Liver (tissue), 9 donors: ENCODE data around the gene RPGRIP1L. TPM values are rescaled to one million over a fixed set of nuclear protein-coding genes. Genes with fewer than 3 reads are reported as not detected.

Experiments used
- DNase-seq: peaks from one replicate; pipeline ENCODE4 v3.0.0-alpha.2; 2017; ENCODE audit warnings: low spot score
- H3K27ac ChIP-seq, 2 donors: one replicate each; pipeline ENCODE4 v1.7.0; 2013; ENCODE audit warnings: inconsistent platforms in 2 of 2, low read length in 2 of 2, control low read depth in 1 of 2, low read depth in 1 of 2, mild to moderate bottlenecking in 1 of 2
- H3K27me3 ChIP-seq, 4 donors: one replicate each; pipeline versions ENCODE4 v1.6.1 to v1.7.0; 2013; ENCODE audit warnings: low read length in 3 of 4, inconsistent platforms in 1 of 4, mild to moderate bottlenecking in 1 of 4, moderate library complexity in 1 of 4; ENCODE audit not compliant: control insufficient read depth in 4 of 4, insufficient read depth in 4 of 4
- H3K36me3 ChIP-seq, 4 donors: one replicate each; pipeline versions ENCODE4 v1.6.1 to v1.7.0; 2013; ENCODE audit warnings: low read length in 3 of 4, mild to moderate bottlenecking in 3 of 4, low read depth in 1 of 4, moderate library complexity in 1 of 4; ENCODE audit not compliant: control insufficient read depth in 4 of 4, insufficient read depth in 3 of 4
- H3K4me1 ChIP-seq, 4 donors: one replicate each; pipeline versions ENCODE4 v1.6.1 to v1.7.0; 2013; ENCODE audit warnings: low read length in 3 of 4, mild to moderate bottlenecking in 3 of 4, moderate library complexity in 1 of 4; ENCODE audit not compliant: control insufficient read depth in 4 of 4, insufficient read depth in 4 of 4
- H3K4me3 ChIP-seq, 3 donors: one replicate each; pipeline versions ENCODE4 v1.6.1 to v1.7.0; 2013; ENCODE audit warnings: low read length in 3 of 3, control low read depth in 1 of 3, low read depth in 1 of 3, mild to moderate bottlenecking in 1 of 3
- H3K9ac ChIP-seq, 2 donors: one replicate each; pipeline ENCODE4 v1.7.0; 2013; ENCODE audit warnings: low read length in 2 of 2, mild to moderate bottlenecking in 2 of 2, moderate library complexity in 2 of 2, control low read depth in 1 of 2, low read depth in 1 of 2
- H3K9me3 ChIP-seq, 4 donors: one replicate each; pipeline versions ENCODE4 v1.6.1 to v1.7.0; 2013; ENCODE audit warnings: low read length in 3 of 4; ENCODE audit not compliant: control insufficient read depth in 4 of 4
- EGR1 ChIP-seq, 2 donors: IDR thresholded peaks; 2 replicates each; pipeline ENCODE4 v1.6.1; 2016 to 2018; ENCODE audit warnings: antibody characterized with exemption in 2 of 2, low read depth in 2 of 2
- FOXA1 ChIP-seq: IDR thresholded peaks from 2 replicates; pipeline ENCODE4 v1.6.1; 2016; ENCODE audit warnings: antibody characterized with exemption
- FOXA2 ChIP-seq: IDR thresholded peaks from 2 replicates; pipeline ENCODE4 v1.6.1; 2016; ENCODE audit warnings: antibody characterized with exemption
- GABPA ChIP-seq, 2 donors: IDR thresholded peaks in 1 of 2; conservative IDR thresholded peaks in 1 of 2; 2 replicates each; pipeline ENCODE4 v1.6.1; 2016; ENCODE audit warnings: antibody characterized with exemption in 2 of 2, mild to moderate bottlenecking in 1 of 2, moderate library complexity in 1 of 2
- HNF4A ChIP-seq, 2 donors: conservative IDR thresholded peaks; 2 replicates each; pipeline ENCODE4 v1.6.1; 2016; ENCODE audit warnings: antibody characterized with exemption in 2 of 2, mild to moderate bottlenecking in 2 of 2
- HNF4G ChIP-seq: IDR thresholded peaks from 2 replicates; pipeline ENCODE4 v1.6.1; 2016; ENCODE audit warnings: antibody characterized with exemption
- JUND ChIP-seq, 2 donors: IDR thresholded peaks; 2 replicates each; pipeline ENCODE4 v1.6.1; 2016; ENCODE audit warnings: antibody characterized with exemption in 2 of 2
- NR2F2 ChIP-seq: IDR thresholded peaks from 2 replicates; pipeline ENCODE4 v1.6.1; 2016; ENCODE audit warnings: antibody characterized with exemption
- RAD21 ChIP-seq, 2 donors: IDR thresholded peaks; 2 replicates each; pipeline ENCODE4 v1.6.1; 2016; ENCODE audit warnings: antibody characterized with exemption in 2 of 2, mild to moderate bottlenecking in 2 of 2
- RXRA ChIP-seq, 2 donors: IDR thresholded peaks; 2 replicates each; pipeline ENCODE4 v1.6.1; 2017 to 2018; ENCODE audit warnings: antibody characterized with exemption in 2 of 2, mild to moderate bottlenecking in 1 of 2
- SP1 ChIP-seq: IDR thresholded peaks from 2 replicates; pipeline ENCODE4 v1.6.1; 2018; ENCODE audit warnings: antibody characterized with exemption, mild to moderate bottlenecking
- TAF1 ChIP-seq: conservative IDR thresholded peaks from 2 replicates; pipeline ENCODE4 v1.6.1; 2016; ENCODE audit warnings: antibody characterized with exemption, mild to moderate bottlenecking
- YY1 ChIP-seq: IDR thresholded peaks from 2 replicates; pipeline ENCODE4 v1.6.1; 2016; ENCODE audit warnings: antibody characterized with exemption, mild to moderate bottlenecking
- WGBS: extraction: QIAGEN DNeasy Blood & Tissue Kit; methylation state at CpG from one replicate; pipeline ENCODE4 v1.1.7; 2013; 5-methylcytosine and 5-hydroxymethylcytosine counted together
- polyA plus RNA-seq, 2 donors: library from polyadenylated mRNA; stranded (reverse) in 1 of 2; unstranded in 1 of 2; fragments of 200-250 nt in 1 of 2; fragments of >200 nt in 1 of 2; fragmentation: Nextera tagmentation in 1 of 2; extraction: Ambion mirVana in 1 of 2; gene quantifications; one replicate each; pipeline versions ENCODE4 v1.2.1 to v1.2.3, GENCODE V29; 2013 to 2015
- total RNA-seq, 2 donors: library from RNA; depleted of rRNA; stranded (reverse); fragments of >200 nt; gene quantifications; one replicate each; pipeline ENCODE4 v1.2.3, GENCODE V29; 2014
- TF ChIP-seq, protein P1 (sequence below): IDR thresholded peaks from 2 replicates; pipeline ENCODE4 v1.6.1; 2016; ENCODE audit warnings: antibody characterized with exemption, mild to moderate bottlenecking
- TF ChIP-seq, protein P2 (sequence below): IDR thresholded peaks from 2 replicates; pipeline ENCODE4 v1.6.1; 2016; ENCODE audit warnings: antibody characterized with exemption
- TF ChIP-seq, protein P3 (sequence below): IDR thresholded peaks from 2 replicates; pipeline ENCODE4 v1.6.1; 2016; ENCODE audit warnings: antibody characterized with exemption
- TF ChIP-seq, protein P4 (sequence below): IDR thresholded peaks from 2 replicates; pipeline ENCODE4 v1.6.1; 2016; ENCODE audit warnings: antibody characterized with exemption
- donor health status: healthy.
- donor health status: healthy.
- donor health status: healthy.
- donor health status: healthy.
- donor health status: healthy.

RPGRIP1L gene
- total and polyA plus RNA-seq, 4 donors = 0.46 to 1.4 (median 0.89) TPM

DNA sequence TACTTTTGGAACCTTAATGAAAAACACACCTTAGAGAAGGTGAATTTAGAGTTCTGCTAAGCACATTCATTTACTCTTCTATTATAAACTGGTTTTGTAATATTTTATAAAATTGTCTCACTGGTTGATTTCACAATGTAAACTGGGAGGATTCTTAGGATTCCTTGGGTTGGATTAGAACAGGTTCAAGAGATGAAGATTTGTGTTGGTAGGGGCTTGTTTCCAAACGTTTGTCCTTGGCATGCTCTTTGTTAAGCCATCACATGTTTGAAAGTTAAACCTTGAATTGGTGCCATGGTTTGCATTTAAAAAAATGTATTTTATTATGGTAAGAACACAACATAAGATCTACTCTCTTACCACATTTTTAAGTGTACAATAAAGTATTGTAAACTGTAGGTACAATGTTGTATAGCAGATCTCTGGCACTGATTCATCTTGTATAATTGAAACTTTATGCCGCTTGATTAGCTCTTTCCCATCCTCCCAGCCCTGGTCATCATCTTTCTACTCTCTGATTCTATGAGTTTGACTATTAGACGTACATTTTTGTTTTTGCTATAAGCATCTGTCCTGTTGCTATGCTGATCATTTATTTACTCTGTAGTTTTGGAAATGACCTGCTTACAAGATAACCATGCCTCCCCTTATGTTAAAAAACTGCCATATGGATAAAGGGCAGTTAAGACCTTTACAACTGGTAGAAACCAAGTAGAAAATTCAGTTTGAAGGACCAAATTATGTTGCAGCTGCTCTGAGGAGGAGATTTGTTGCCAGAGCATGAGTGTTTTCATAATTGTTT is 9.9 kb upstream of the RPGRIP1L start:
- no peak overlapping the region for H3K27ac ChIP-seq
- DNase-seq = no peak
- H3K4me3 ChIP-seq = no peak overlapping the region
- H3K4me1 ChIP-seq = peaks cover 0 to 3% (median under 1%) of the 10 kb centered on the region in 4 donors
- no peaks in the 10 kb centered on the region for H3K27me3 ChIP-seq
- TF ChIP-seq JUND (IDR thresholded peaks at IDR 0.05) = no peak
- TF ChIP-seq GABPA (IDR thresholded peaks at IDR 0.05 in 1 of 2, conservative IDR thresholded peaks at IDR 0.05 in 1 of 2) = no peak
- no peak for TF ChIP-seq TAF1
- no peak for TF ChIP-seq HNF4G
- TF ChIP-seq HNF4A (conservative IDR thresholded peaks at IDR 0.05) = no peak
- TF ChIP-seq RXRA (IDR thresholded peaks at IDR 0.05) = no peak
- 68% methylated on average over 3 of the region's 3 CpGs for WGBS
- H3K36me3 ChIP-seq = no peaks in the 10 kb centered on the region
- no peaks in the 10 kb centered on the region for H3K9me3 ChIP-seq
- H3K9ac ChIP-seq = no peak overlapping the region

DNA sequence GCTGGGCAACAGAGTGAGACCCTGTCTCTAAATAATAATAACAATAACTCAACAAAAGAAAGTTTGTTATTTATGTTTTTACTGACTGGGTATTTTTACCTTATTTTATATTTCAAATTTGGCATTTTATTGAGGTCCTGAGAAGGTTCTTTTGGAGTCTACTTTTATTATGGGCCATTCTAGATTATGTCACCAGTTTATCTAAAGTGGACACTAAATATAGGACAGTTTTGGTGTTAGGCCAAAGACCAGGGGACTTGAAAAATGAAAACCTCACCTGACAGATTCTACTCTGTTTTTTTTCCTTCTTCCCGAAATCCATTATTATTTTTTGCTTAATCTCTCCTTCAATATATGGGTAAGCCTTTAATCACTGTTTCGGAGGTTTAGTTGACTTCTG is 8.4 kb upstream of the RPGRIP1L start:
- 91% methylated on average over 2 of the region's 2 CpGs for WGBS
- Histone ChIP-seq H3K9me3 (no peaks in the 10 kb centered on the region), H3K4me3 (no peak overlapping the region), H3K27ac (no peak overlapping the region), H3K9ac (no peak overlapping the region), H3K27me3 (no peaks in the 10 kb centered on the region), H3K36me3 (no peaks in the 10 kb centered on the region), H3K4me1 (peaks cover 0 to 3% (median under 1%) of the 10 kb centered on the region in 4 donors)
- TF ChIP-seq, protein P1, sequence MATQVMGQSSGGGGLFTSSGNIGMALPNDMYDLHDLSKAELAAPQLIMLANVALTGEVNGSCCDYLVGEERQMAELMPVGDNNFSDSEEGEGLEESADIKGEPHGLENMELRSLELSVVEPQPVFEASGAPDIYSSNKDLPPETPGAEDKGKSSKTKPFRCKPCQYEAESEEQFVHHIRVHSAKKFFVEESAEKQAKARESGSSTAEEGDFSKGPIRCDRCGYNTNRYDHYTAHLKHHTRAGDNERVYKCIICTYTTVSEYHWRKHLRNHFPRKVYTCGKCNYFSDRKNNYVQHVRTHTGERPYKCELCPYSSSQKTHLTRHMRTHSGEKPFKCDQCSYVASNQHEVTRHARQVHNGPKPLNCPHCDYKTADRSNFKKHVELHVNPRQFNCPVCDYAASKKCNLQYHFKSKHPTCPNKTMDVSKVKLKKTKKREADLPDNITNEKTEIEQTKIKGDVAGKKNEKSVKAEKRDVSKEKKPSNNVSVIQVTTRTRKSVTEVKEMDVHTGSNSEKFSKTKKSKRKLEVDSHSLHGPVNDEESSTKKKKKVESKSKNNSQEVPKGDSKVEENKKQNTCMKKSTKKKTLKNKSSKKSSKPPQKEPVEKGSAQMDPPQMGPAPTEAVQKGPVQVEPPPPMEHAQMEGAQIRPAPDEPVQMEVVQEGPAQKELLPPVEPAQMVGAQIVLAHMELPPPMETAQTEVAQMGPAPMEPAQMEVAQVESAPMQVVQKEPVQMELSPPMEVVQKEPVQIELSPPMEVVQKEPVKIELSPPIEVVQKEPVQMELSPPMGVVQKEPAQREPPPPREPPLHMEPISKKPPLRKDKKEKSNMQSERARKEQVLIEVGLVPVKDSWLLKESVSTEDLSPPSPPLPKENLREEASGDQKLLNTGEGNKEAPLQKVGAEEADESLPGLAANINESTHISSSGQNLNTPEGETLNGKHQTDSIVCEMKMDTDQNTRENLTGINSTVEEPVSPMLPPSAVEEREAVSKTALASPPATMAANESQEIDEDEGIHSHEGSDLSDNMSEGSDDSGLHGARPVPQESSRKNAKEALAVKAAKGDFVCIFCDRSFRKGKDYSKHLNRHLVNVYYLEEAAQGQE = no peak
- TF ChIP-seq RXRA (IDR thresholded peaks at IDR 0.05) = no peak
- TF ChIP-seq NR2F2 = no peak
- TF ChIP-seq YY1 = no peak
- DNase-seq = no peak

DNA sequence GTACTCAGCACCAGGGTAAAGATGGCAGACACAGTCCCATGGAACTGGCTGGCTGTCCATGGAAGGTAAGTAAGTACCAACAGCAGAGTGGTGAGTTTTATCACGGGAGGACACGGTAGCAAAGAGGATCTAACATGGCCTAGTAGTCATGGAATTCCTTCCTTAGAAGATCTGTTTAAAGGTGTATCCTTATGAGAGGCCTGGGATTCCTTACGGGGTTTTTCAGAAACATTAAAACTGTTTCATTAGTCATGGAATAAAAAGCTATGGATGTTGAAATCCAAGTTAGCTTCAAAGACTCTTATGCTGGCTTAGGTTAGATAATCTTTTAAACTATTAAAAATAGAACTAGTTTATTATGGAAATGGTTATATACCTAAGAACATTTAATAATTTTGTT is 7.7 kb upstream of the RPGRIP1L start:
- Histone ChIP-seq H3K9me3 (no peaks in the 10 kb centered on the region), H3K27me3 (no peaks in the 10 kb centered on the region), H3K4me3 (no peak overlapping the region), H3K27ac (no peak overlapping the region), H3K9ac (no peak overlapping the region), H3K4me1 (peaks cover 0 to 3% (median under 1%) of the 10 kb centered on the region in 4 donors), H3K36me3 (no peaks in the 10 kb centered on the region)
- DNase-seq = no peak
- 98% methylated on average over 3 of the region's 3 CpGs for WGBS
- TF ChIP-seq TAF1 = no peak
- TF ChIP-seq FOXA1 = no peak
- TF ChIP-seq RXRA (IDR thresholded peaks at IDR 0.05) = no peak
- TF ChIP-seq RAD21 (IDR thresholded peaks at IDR 0.05) = no peak
- TF ChIP-seq HNF4A (conservative IDR thresholded peaks at IDR 0.05) = no peak
- TF ChIP-seq HNF4G = no peak
- TF ChIP-seq SP1 = no peak
- TF ChIP-seq JUND (IDR thresholded peaks at IDR 0.05) = no peak
- TF ChIP-seq, protein P2, sequence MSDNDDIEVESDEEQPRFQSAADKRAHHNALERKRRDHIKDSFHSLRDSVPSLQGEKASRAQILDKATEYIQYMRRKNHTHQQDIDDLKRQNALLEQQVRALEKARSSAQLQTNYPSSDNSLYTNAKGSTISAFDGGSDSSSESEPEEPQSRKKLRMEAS = no peak
- no peak for TF ChIP-seq GABPA (IDR thresholded peaks at IDR 0.05 in 1 of 2, conservative IDR thresholded peaks at IDR 0.05 in 1 of 2)
- TF ChIP-seq FOXA2 = no peak
- TF ChIP-seq, protein P3, sequence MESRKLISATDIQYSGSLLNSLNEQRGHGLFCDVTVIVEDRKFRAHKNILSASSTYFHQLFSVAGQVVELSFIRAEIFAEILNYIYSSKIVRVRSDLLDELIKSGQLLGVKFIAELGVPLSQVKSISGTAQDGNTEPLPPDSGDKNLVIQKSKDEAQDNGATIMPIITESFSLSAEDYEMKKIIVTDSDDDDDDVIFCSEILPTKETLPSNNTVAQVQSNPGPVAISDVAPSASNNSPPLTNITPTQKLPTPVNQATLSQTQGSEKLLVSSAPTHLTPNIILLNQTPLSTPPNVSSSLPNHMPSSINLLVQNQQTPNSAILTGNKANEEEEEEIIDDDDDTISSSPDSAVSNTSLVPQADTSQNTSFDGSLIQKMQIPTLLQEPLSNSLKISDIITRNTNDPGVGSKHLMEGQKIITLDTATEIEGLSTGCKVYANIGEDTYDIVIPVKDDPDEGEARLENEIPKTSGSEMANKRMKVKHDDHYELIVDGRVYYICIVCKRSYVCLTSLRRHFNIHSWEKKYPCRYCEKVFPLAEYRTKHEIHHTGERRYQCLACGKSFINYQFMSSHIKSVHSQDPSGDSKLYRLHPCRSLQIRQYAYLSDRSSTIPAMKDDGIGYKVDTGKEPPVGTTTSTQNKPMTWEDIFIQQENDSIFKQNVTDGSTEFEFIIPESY = no peak
- no peak for TF ChIP-seq YY1
- TF ChIP-seq, protein P4, sequence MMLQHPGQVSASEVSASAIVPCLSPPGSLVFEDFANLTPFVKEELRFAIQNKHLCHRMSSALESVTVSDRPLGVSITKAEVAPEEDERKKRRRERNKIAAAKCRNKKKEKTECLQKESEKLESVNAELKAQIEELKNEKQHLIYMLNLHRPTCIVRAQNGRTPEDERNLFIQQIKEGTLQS = no peak
- no peak for TF ChIP-seq EGR1 (IDR thresholded peaks at IDR 0.05; ENCODE audit: low read depth in 2 of 2)
- no peak for TF ChIP-seq NR2F2
- TF ChIP-seq, protein P1 = no peak
